ENCODE results near the gene FIG4.

- TF ChIP-seq CTCF (IDR thresholded peaks at IDR 0.05) (no peak), POLR2A (IDR thresholded peaks at IDR 0.05) (no peak)
Measured at GRCh38 chr6:109841869-109842268, 150.8 kb downstream of the FIG4 start.
